Loucy (cell line): ENCODE measurements around the gene RNU4-1.

ENCODE experiments used
- H2AFZ ChIP-seq: fragments of 200-600 bp; sonication (generic); 2 replicates; pipeline ENCODE4 v1.6.0; 2016; ENCODE audit warnings: antibody characterized with exemption, mild to moderate bottlenecking, low read length, moderate library complexity
- H3F3A ChIP-seq: fragments of 200-600 bp; 2 replicates; pipeline ENCODE4 v1.6.0; 2016; ENCODE audit warnings: antibody characterized with exemption, low read depth, mild to moderate bottlenecking
- H3K27me3 ChIP-seq: fragments of 200-600 bp; sonication (generic); 2 replicates; pipeline ENCODE4 v1.6.1; 2014; ENCODE audit warnings: low read length, mild to moderate bottlenecking; ENCODE audit not compliant: insufficient read depth, poor library complexity, severe bottlenecking
- H3K36me3 ChIP-seq: fragments of 200-600 bp; sonication (generic); 2 replicates; pipeline ENCODE4 v1.6.1; 2016; ENCODE audit warnings: low read length; ENCODE audit not compliant: insufficient read depth
- H3K4me1 ChIP-seq: fragments of 200-600 bp; sonication (generic); 2 replicates; pipeline ENCODE4 v1.5.1; 2014; ENCODE audit warnings: low read length, mild to moderate bottlenecking; ENCODE audit not compliant: insufficient read depth, poor library complexity, severe bottlenecking
- H3K4me2 ChIP-seq: fragments of 200-600 bp; sonication (generic); 2 replicates; pipeline ENCODE4 v1.6.0; 2014; ENCODE audit warnings: antibody characterized with exemption, low read length, low read depth, mild to moderate bottlenecking; ENCODE audit not compliant: poor library complexity, severe bottlenecking
- H3K4me3 ChIP-seq: fragments of 200-600 bp; sonication (generic); 2 replicates; pipeline ENCODE4 v1.5.1; 2014; ENCODE audit warnings: low read length, mild to moderate bottlenecking, mixed read lengths; ENCODE audit not compliant: poor library complexity, severe bottlenecking
- H3K79me2 ChIP-seq: fragments of 200-600 bp; sonication (generic); 2 replicates; pipeline ENCODE4 v1.6.1; 2014; ENCODE audit warnings: low read length; ENCODE audit not compliant: insufficient read depth
- H3K9ac ChIP-seq: fragments of 200-600 bp; sonication (generic); 2 replicates; pipeline ENCODE4 v1.6.0; 2014; ENCODE audit warnings: mild to moderate bottlenecking, low read depth, low read length, moderate library complexity; ENCODE audit not compliant: poor library complexity, severe bottlenecking
- H3K9me2 ChIP-seq: fragments of 200-600 bp; sonication (generic); replicated peaks from 2 replicates; pipeline ENCODE4 v1.6.1; 2016; ENCODE audit warnings: low read depth, low read length, mixed read lengths
- H3K9me3 ChIP-seq: fragments of 200-600 bp; sonication (generic); 2 replicates; pipeline ENCODE4 v1.6.1; 2014; ENCODE audit warnings: mild to moderate bottlenecking, antibody characterized with exemption, low read length, low read depth; ENCODE audit not compliant: insufficient read depth
- H4K20me1 ChIP-seq: fragments of 200-600 bp; sonication (generic); 2 replicates; pipeline ENCODE4 v1.6.0; 2014; ENCODE audit warnings: antibody characterized with exemption, low read length, mild to moderate bottlenecking; ENCODE audit not compliant: insufficient read depth, poor library complexity, severe bottlenecking
- EZH2phosphoT487 ChIP-seq: fragments of 200-600 bp; IDR thresholded peaks from 2 replicates; pipeline ENCODE4 v1.6.1; 2018; ENCODE audit warnings: antibody characterized with exemption, mild to moderate bottlenecking, moderate library complexity, borderline replicate concordance
- TF ChIP-seq, protein P1 (sequence below): fragments of 200-600 bp; sonication (generic); conservative IDR thresholded peaks from 2 replicates; pipeline ENCODE4 v1.5.1; 2014; ENCODE audit warnings: mild to moderate bottlenecking, antibody characterized with exemption, low read length

RNU4-1 gene

DNA sequence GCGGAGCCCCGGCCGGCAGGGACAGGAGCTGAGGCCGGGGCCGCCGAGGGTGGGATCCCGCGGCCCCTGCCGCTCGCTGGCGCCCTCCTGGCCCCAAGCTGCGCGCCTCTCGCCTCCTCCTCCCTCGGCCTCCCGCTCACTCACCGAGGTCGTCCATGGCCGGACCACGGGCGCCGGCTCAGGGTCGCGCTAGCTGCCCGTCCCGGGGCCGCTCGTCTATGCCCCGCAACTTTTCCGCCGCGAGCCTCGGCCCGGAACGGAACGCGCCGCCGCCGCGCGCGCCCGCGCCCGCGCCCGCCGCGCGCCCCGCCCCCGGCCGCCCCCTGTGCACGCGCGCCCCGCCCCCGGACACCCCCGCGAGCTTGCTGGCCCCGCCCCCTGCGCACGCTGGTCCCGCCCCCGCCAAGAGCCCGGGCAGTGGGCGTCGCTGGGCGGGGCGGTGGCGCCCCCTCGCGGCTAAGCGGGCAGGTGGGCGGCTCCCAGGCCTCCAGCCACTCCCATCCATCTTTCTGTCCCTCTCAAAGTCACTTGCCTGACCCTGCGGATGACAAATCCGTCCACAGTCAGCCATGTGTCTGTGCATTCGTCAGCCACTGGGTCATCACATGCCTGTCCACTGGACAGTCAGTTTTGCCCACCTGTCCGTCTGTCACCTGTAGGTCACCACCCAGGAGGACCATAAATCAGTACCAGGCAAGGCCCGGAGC, 27.4 kb downstream of the RNU4-1 start, which contains the start of gene PXN:
Gene PXN (minus strand): TSS at position 258 of the 707 bp plus-strand sequence. CDS start 101 bp downstream, at position 157.
- no peak within 1 kb of the TSS; the same call in 1 of the 2 replicates for H2AFZ ChIP-seq
- no peaks in the 10 kb centered on the region for H3K9me3 ChIP-seq
- H3K9ac ChIP-seq: peak within 1 kb of the TSS; percentile 61
- H3K4me2 ChIP-seq: peak within 1 kb of the TSS; percentile 79
- H3F3A ChIP-seq: no peaks in the 10 kb centered on the region
- H3K27me3 ChIP-seq: peaks cover 49% of the 10 kb centered on the region
- H3K4me1 ChIP-seq: peaks cover 11% of the 10 kb centered on the region
- no peak for TF ChIP-seq EZH2phosphoT487
- TF ChIP-seq, protein P1, sequence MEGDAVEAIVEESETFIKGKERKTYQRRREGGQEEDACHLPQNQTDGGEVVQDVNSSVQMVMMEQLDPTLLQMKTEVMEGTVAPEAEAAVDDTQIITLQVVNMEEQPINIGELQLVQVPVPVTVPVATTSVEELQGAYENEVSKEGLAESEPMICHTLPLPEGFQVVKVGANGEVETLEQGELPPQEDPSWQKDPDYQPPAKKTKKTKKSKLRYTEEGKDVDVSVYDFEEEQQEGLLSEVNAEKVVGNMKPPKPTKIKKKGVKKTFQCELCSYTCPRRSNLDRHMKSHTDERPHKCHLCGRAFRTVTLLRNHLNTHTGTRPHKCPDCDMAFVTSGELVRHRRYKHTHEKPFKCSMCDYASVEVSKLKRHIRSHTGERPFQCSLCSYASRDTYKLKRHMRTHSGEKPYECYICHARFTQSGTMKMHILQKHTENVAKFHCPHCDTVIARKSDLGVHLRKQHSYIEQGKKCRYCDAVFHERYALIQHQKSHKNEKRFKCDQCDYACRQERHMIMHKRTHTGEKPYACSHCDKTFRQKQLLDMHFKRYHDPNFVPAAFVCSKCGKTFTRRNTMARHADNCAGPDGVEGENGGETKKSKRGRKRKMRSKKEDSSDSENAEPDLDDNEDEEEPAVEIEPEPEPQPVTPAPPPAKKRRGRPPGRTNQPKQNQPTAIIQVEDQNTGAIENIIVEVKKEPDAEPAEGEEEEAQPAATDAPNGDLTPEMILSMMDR: peak; percentile 68
- H3K4me3 ChIP-seq: peak within 1 kb of the TSS; percentile 68
- H3K79me2 ChIP-seq: no peaks in the 10 kb centered on the region
- no peaks in the 10 kb centered on the region for H3K9me2 ChIP-seq
- no peaks in the 10 kb centered on the region for H3K36me3 ChIP-seq
- H4K20me1 ChIP-seq: no peaks in the 10 kb centered on the region

DNA sequence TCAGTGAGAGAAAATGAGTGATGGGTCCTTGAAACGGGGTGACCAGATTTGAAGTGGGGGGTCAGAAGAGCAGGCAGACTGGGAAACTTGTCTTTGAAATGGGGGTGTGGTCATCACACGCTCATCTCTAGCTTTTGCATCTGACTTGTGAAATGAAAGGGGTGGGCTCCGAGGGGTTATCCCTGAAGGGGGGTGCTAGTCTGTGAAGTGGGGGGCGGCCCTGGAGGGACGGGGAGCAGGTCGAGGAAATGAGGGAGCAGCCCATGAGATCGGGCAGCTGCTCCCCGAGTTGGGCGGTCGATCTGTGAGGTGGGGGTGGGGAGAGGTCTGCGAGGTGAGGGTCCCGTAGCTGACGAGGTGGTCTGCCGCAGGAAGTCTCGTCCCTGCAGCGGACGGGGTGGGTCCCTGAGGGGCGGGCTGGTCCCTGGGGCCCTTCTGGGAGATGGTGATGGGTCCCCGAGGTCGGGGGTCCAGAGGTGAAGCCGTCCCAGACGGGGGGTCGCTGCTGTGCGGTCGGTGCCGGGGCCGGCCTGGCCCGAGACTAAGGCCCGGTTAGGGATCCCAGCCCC, 28.0 kb downstream of the RNU4-1 start:
- TF ChIP-seq EZH2phosphoT487: no peak
- TF ChIP-seq, protein P1: no peak

DNA sequence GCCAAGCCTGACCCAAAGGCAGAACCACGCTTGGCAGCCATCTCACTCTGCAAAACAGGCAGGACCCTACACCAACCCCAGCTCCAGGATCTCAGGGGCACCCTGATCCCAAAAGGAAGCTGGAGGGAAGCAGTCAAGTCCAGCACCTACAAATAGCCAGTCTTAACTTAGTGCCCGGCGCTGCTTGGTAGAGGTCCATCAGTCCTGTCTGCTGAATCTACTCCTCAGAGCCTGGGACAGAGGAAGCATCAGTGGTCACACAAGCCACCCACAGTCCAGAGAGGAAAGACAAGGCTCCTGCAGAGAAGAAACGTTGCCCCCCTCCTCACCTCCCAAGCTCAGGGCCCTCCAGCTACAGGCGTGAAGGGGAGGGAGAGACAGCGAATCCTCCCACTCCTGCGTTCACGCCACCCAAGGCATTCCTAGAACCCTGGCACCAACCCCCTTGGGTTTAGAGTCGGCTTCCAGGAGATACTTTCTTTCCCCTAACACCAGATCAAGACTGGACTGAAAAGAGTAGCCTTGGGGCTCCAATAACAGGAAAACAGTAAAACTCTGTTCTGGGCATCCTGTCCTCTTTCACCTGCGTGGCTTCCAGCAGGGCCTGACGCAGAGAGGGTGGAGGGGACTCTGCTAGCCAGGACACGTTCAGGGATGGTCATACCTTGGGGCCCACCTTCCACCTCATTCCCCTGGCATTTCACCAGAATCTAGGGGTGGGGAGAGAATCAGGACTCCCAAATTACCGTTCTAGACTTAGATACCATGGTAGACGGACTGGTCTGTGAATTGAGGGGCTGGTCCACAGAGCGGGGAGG, 28.7 kb downstream of the RNU4-1 start:
- Histone ChIP-seq H2AFZ (no peak overlapping the region), H4K20me1 (no peaks in the 10 kb centered on the region), H3F3A (no peaks in the 10 kb centered on the region), H3K79me2 (no peaks in the 10 kb centered on the region), H3K27me3 (peaks cover 62% of the 10 kb centered on the region), H3K4me2 (peak overlapping the region; percentile 79), H3K9me3 (no peaks in the 10 kb centered on the region), H3K4me1 (peaks cover 11% of the 10 kb centered on the region), H3K4me3 (no peak overlapping the region), H3K9me2 (no peaks in the 10 kb centered on the region), H3K9ac (no peak overlapping the region), H3K36me3 (no peaks in the 10 kb centered on the region)
- TF ChIP-seq, protein P1: no peak
- TF ChIP-seq EZH2phosphoT487: no peak

More for the DNA sequence above, 28.0 kb downstream of the RNU4-1 start:
- Histone ChIP-seq H3K36me3 (no peaks in the 10 kb centered on the region), H3K9ac (peak overlapping the region; percentile 61), H3F3A (no peaks in the 10 kb centered on the region), H2AFZ (no peak overlapping the region; the same call in 1 of the 2 replicates), H3K27me3 (peaks cover 55% of the 10 kb centered on the region), H3K4me3 (peak overlapping the region; percentile 68), H3K9me3 (no peaks in the 10 kb centered on the region), H4K20me1 (no peaks in the 10 kb centered on the region), H3K79me2 (no peaks in the 10 kb centered on the region), H3K4me1 (peaks cover 11% of the 10 kb centered on the region), H3K4me2 (peak overlapping the region; percentile 79), H3K9me2 (no peaks in the 10 kb centered on the region)
